Measurements from ENCODE around the gene PALM.
A peak's percentile ranks its signal among the peaks of the same experiment; 100 is the strongest.
"Not testable (repeated sequence)": the region's sequence is repeated elsewhere in the genome, so short reads cannot be mapped to it uniquely, and the experiment has no call there.

Gene PALM

GRCh38 chr19:729965-730668 is 21.4 kb downstream of the PALM start:
- DNase-seq (ENCODE audit: low read depth in 3 of 3, low spot score in 1 of 3), result no peak

GRCh38 chr19:731000-731399 is 22.3 kb downstream of the PALM start:
- DNase-seq (ENCODE audit: low read depth in 3 of 3, low spot score in 1 of 3), result no peak

GRCh38 chr19:732148-733069 is 23.7 kb downstream of the PALM start:
- no peak for DNase-seq (ENCODE audit: low read depth in 3 of 3, low spot score in 1 of 3)

GRCh38 chr19:734716-735115 is 26.0 kb downstream of the PALM start:
- no peak for DNase-seq (ENCODE audit: low read depth in 3 of 3, low spot score in 1 of 3)

- no peak for DNase-seq (ENCODE audit: low read depth in 3 of 3, low spot score in 1 of 3)
Observed at GRCh38 chr19:736125-736524, 27.4 kb downstream of the PALM start.

- DNase-seq (ENCODE audit: low read depth in 3 of 3, low spot score in 1 of 3), result peak; percentile 12 to 52 (median 28)
Observed at GRCh38 chr19:737591-738093, 28.9 kb downstream of the PALM start.

- no peak for DNase-seq (ENCODE audit: low read depth in 3 of 3, low spot score in 1 of 3)
Observed at GRCh38 chr19:738509-739128, 29.9 kb downstream of the PALM start.

GRCh38 chr19:739998-740715 is 31.4 kb downstream of the PALM start:
- DNase-seq (ENCODE audit: low read depth in 3 of 3, low spot score in 1 of 3), result no peak

GRCh38 chr19:740816-741505 is 32.2 kb downstream of the PALM start:
- not testable (repeated sequence) for DNase-seq (ENCODE audit: low read depth in 3 of 3, low spot score in 1 of 3)

GRCh38 chr19:741506-742131 is 32.9 kb downstream of the PALM start:
- DNase-seq (ENCODE audit: low read depth in 3 of 3, low spot score in 1 of 3), result no peak

GRCh38 chr19:742540-743075 is 33.9 kb downstream of the PALM start:
- DNase-seq (ENCODE audit: low read depth in 3 of 3, low spot score in 1 of 3), result no peak

- DNase-seq (ENCODE audit: low read depth in 3 of 3, low spot score in 1 of 3), result no peak
Observed at GRCh38 chr19:743168-743687, 34.5 kb downstream of the PALM start.

- not testable (repeated sequence) for DNase-seq (ENCODE audit: low read depth in 3 of 3, low spot score in 1 of 3)
Observed at GRCh38 chr19:745138-745537, 36.4 kb downstream of the PALM start.

- no peak for DNase-seq (ENCODE audit: low read depth in 3 of 3, low spot score in 1 of 3)
Observed at GRCh38 chr19:746208-746819, 37.6 kb downstream of the PALM start.

GRCh38 chr19:746956-747355 is 38.2 kb downstream of the PALM start:
- no peak for DNase-seq (ENCODE audit: low read depth in 3 of 3, low spot score in 1 of 3)

GRCh38 chr19:747432-748273 is 38.9 kb downstream of the PALM start:
- DNase-seq (ENCODE audit: low read depth in 3 of 3, low spot score in 1 of 3), result no peak

- DNase-seq (ENCODE audit: low read depth in 3 of 3, low spot score in 1 of 3), result no peak
Observed at GRCh38 chr19:748274-748598, 39.5 kb downstream of the PALM start.

GRCh38 chr19:749811-750210 is 41.1 kb downstream of the PALM start:
- DNase-seq (ENCODE audit: low read depth in 3 of 3, low spot score in 1 of 3), result no peak
